ENCODE measurements around the gene TMEM253.

- TF ChIP-seq POLR2AphosphoS5 (IDR thresholded peaks at IDR 0.05; ENCODE audit: low read depth, low read length), result 0 out of 2 replicates have a peak, but pooled peaks have one; percentile 3
- TF ChIP-seq CTCF (IDR thresholded peaks at IDR 0.05), result no peak
- no peak for TF ChIP-seq EZH2phosphoT487 (IDR thresholded peaks at IDR 0.05; ENCODE audit: borderline replicate concordance, low read depth)
Observed at GRCh38 chr14:21095430-21096205, 5.2 kb upstream of the TMEM253 start.
